NCI-H2227 (cell line): Measurements from ENCODE around the gene VEGFB.

ENCODE experiments used
- DNase-seq: peaks from one replicate; lab custom pipeline; 2025; ENCODE audit not compliant: unreplicated experiment; lab: John Stamatoyannopoulos, UW

VEGFB gene

GRCh38 chr11:64210301-64211020, 23.9 kb upstream of the VEGFB start:
- DNase-seq, result no peak

- DNase-seq, result no peak
Measured at GRCh38 chr11:64211181-64211872, 23.1 kb upstream of the VEGFB start.

- DNase-seq, result no peak
Measured at GRCh38 chr11:64216879-64217278, 17.5 kb upstream of the VEGFB start.

- DNase-seq, result no peak
Measured at GRCh38 chr11:64218628-64219353, 15.6 kb upstream of the VEGFB start.

GRCh38 chr11:64219354-64219684, 15.1 kb upstream of the VEGFB start:
- no peak for DNase-seq

GRCh38 chr11:64219755-64220154, 14.6 kb upstream of the VEGFB start:
- no peak for DNase-seq

- no peak for DNase-seq
Measured at GRCh38 chr11:64220271-64220670, 14.1 kb upstream of the VEGFB start.

GRCh38 chr11:64220798-64221197, 13.6 kb upstream of the VEGFB start:
- DNase-seq, result no peak

- DNase-seq, result no peak
Measured at GRCh38 chr11:64222651-64223000, 11.8 kb upstream of the VEGFB start.

GRCh38 chr11:64223001-64223651, 11.3 kb upstream of the VEGFB start:
- no peak for DNase-seq

GRCh38 chr11:64224151-64224890, 10.1 kb upstream of the VEGFB start:
- no peak for DNase-seq

GRCh38 chr11:64224891-64225607, 9.3 kb upstream of the VEGFB start:
- DNase-seq, result no peak

- peak; percentile 93 for DNase-seq
Measured at GRCh38 chr11:64225608-64226506, 8.5 kb upstream of the VEGFB start, which contains the start of the genes NUDT22 and TRPT1. TSS of gene NUDT22 (plus strand) at chr11:64226274. CDS start at chr11:64226653, 379 bp downstream. TSS of gene TRPT1 (minus strand) at chr11:64226186. CDS start at chr11:64225860, 326 bp downstream.

- DNase-seq, result peak; percentile 63
Measured at GRCh38 chr11:64226507-64227051, 7.8 kb upstream of the VEGFB start.

- no peak for DNase-seq
Measured at GRCh38 chr11:64227405-64227956, 6.9 kb upstream of the VEGFB start.

- no peak for DNase-seq
Measured at GRCh38 chr11:64229090-64229743, 5.2 kb upstream of the VEGFB start.

- no peak for DNase-seq
Measured at GRCh38 chr11:64229744-64230170, 4.6 kb upstream of the VEGFB start.
